Neural progenitor cell (in vitro differentiated cells): Measurements from ENCODE around the gene BPIFA1.

ENCODE experiments used
- EZH2 ChIP-seq: fragments of 200-600 bp; sonication (generic); IDR thresholded peaks from 2 replicates; pipeline ENCODE4 v1.6.1; 2017; ENCODE audit warnings: antibody characterized with exemption, mild to moderate bottlenecking, moderate library complexity
- EZH2phosphoT487 ChIP-seq: fragments of 200-600 bp; sonication (generic); IDR thresholded peaks from 2 replicates; pipeline ENCODE4 v1.6.1; 2017; ENCODE audit warnings: antibody characterized with exemption
- TF ChIP-seq, protein P1 (sequence below): fragments of 200-600 bp; sonication (generic); IDR thresholded peaks from 2 replicates; pipeline ENCODE4 v1.5.1; 2017; ENCODE audit warnings: antibody characterized with exemption, mild to moderate bottlenecking

DNA sequence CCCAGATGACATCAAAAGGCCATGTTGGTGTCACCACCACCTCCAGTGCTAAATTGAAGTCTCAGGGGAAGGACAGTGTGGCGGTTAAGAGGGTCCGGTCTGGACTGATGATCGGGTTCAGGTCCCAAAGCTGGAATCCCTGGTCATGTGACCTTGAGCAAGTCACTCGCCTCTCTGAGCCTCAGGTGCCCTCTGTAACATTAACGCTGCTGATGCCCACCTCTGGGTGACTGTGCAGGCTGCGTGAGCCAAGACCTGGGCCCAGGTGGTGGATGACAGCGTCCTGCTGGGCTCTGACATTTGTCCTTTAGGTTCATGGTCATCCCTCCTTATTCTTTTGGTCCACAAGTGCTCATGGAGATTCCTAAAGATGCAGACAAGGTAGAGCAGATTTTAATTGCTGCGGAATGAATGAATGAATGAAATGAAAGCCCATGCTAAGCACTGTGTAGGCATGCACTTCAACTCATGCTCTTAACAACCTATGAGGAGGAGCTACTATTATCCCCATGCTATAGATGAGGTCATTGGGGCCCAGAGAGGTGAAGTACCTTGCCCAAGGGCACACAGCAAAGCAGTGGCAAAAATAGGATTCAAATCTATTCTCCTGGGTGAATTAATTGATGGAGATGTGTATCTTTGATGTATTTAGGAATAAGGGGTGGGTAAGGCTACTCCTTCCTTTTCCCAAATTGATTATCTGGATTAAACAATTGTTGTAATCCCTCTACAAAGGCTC is 46.6 kb downstream of the BPIFA1 start:
- TF ChIP-seq, protein P1, sequence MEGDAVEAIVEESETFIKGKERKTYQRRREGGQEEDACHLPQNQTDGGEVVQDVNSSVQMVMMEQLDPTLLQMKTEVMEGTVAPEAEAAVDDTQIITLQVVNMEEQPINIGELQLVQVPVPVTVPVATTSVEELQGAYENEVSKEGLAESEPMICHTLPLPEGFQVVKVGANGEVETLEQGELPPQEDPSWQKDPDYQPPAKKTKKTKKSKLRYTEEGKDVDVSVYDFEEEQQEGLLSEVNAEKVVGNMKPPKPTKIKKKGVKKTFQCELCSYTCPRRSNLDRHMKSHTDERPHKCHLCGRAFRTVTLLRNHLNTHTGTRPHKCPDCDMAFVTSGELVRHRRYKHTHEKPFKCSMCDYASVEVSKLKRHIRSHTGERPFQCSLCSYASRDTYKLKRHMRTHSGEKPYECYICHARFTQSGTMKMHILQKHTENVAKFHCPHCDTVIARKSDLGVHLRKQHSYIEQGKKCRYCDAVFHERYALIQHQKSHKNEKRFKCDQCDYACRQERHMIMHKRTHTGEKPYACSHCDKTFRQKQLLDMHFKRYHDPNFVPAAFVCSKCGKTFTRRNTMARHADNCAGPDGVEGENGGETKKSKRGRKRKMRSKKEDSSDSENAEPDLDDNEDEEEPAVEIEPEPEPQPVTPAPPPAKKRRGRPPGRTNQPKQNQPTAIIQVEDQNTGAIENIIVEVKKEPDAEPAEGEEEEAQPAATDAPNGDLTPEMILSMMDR, result no peak
- TF ChIP-seq EZH2phosphoT487 (no peak), EZH2 (no peak)
